ENCODE results near the gene VPS26C. TPM values are rescaled to one million over a fixed set of nuclear protein-coding genes. Genes with fewer than 3 reads are reported as not detected.

Gene VPS26C
- total and polyA plus RNA-seq, 2 of the 13 experiments (the other 11 are each of a cell fraction or from before 2014, with no cell fraction given) = 30.3 to 39.7 TPM

- H3K27ac ChIP-seq (ENCODE audit: extremely low read length, insufficient read depth, low read length) = no peak overlapping the region
- no peaks in the 10 kb centered on the region for H3K79me2 ChIP-seq (ENCODE audit: insufficient read depth, low read length)
- no peak overlapping the region for H2AFZ ChIP-seq (ENCODE audit: low read length)
- 74% methylated on average over 4 of the region's 4 CpGs for WGBS (ENCODE audit: low lambda C conversion rate)
- no peaks in the 10 kb centered on the region for H3K4me1 ChIP-seq (ENCODE audit: insufficient read depth, low read length)
- CTCF ChIA-PET (ENCODE audit: low intra/inter-chr PET ratio, low total read pairs) = no interaction called here
- in situ Hi-C loops (cut with HindIII; ENCODE audit: extremely low pct_ligation_motif_present, low pct_unique_long_range_greater_than_20kb) (no loop called here), intact Hi-C loops (cut with micrococcal nuclease; ENCODE audit: unreplicated experiment) (no loop called here)
- DNase-seq (ENCODE audit: low spot score) (no peak), ATAC-seq (no peak), FAIRE-seq (no peak)
- no peaks in the 10 kb centered on the region for H4K20me1 ChIP-seq (ENCODE audit: insufficient read depth, low read length)
- no peaks in the 10 kb centered on the region for H3K9me3 ChIP-seq (ENCODE audit: low read length)
- H3K36me3 ChIP-seq (replicated peaks in 1 of 2; ENCODE audit: control insufficient read depth in 1 of 2, insufficient read depth in 2 of 2, low read length in 2 of 2) = peaks cover 22 to 81% of the 10 kb centered on the region in 2 experiments
- H3K9ac ChIP-seq (ENCODE audit: insufficient read depth, low read depth, low read length) = no peak overlapping the region
- no peaks in the 10 kb centered on the region for H3K27me3 ChIP-seq (ENCODE audit: control insufficient read depth in 1 of 2, insufficient read depth in 2 of 2, low read length in 2 of 2)
- POLR2A ChIA-PET = no interaction called here
- no TSS peak for BruUV-seq (replicated peaks)
- no peak overlapping the region for H3K4me3 ChIP-seq (replicated peaks in 1 of 3; ENCODE audit: insufficient read depth in 1 of 3, low read depth in 2 of 3, low read length in 3 of 3)
- no peak overlapping the region for H3K4me2 ChIP-seq (ENCODE audit: low read depth, low read length)
- TF ChIP-seq FOXK1 (CRISPR knock-in tag; IDR thresholded peaks at IDR 0.05; ENCODE audit: borderline replicate concordance, low read depth) = no peak
- TF ChIP-seq ZNF34 (CRISPR knock-in tag; IDR thresholded peaks at IDR 0.05; ENCODE audit: borderline replicate concordance) = no peak
- no peak for TF ChIP-seq ZBTB8A (CRISPR knock-in tag; IDR thresholded peaks at IDR 0.05; ENCODE audit: borderline replicate concordance, low read depth)
- no peak for TF ChIP-seq CEBPZ (IDR thresholded peaks at IDR 0.05; ENCODE audit: low read length)
- no peak for TF ChIP-seq TEAD3 (CRISPR knock-in tag; optimal IDR thresholded peaks at IDR 0.05; ENCODE audit: borderline replicate concordance)
- TF ChIP-seq NFAT5 (CRISPR knock-in tag; IDR thresholded peaks at IDR 0.05) = no peak
- no peak for TF ChIP-seq SOX6 (IDR thresholded peaks at IDR 0.05)
- TF ChIP-seq SOX6 (CRISPR knock-in tag; IDR thresholded peaks at IDR 0.05) = no peak
- TF ChIP-seq PRMT3 (CRISPR knock-in tag; IDR thresholded peaks at IDR 0.05; ENCODE audit: borderline replicate concordance, low read depth) = no peak
- TF ChIP-seq ZNF850 (CRISPR knock-in tag; conservative IDR thresholded peaks at IDR 0.05) = no peak
- no peak for TF ChIP-seq CEBPB (IDR thresholded peaks at IDR 0.05; ENCODE audit: borderline replicate concordance, low read depth, low read length)
- TF ChIP-seq, protein P1, sequence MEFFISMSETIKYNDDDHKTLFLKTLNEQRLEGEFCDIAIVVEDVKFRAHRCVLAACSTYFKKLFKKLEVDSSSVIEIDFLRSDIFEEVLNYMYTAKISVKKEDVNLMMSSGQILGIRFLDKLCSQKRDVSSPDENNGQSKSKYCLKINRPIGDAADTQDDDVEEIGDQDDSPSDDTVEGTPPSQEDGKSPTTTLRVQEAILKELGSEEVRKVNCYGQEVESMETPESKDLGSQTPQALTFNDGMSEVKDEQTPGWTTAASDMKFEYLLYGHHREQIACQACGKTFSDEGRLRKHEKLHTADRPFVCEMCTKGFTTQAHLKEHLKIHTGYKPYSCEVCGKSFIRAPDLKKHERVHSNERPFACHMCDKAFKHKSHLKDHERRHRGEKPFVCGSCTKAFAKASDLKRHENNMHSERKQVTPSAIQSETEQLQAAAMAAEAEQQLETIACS (CRISPR knock-in tag; IDR thresholded peaks at IDR 0.05) = no peak
- TF ChIP-seq MAZ (IDR thresholded peaks at IDR 0.05; ENCODE audit: borderline replicate concordance, low read depth, low read length) = no peak
- no peak for TF ChIP-seq MAZ (CRISPR knock-in tag; IDR thresholded peaks at IDR 0.05; ENCODE audit: low read depth)
These were observed 74.1 kb downstream of the VPS26C start for GRCh38 chr21:37193006-37193405.

Measured in HepG2 (cell line).